ENCODE measurements around the gene MORC3. TPM values are rescaled to one million over a fixed set of nuclear protein-coding genes. Genes with fewer than 3 reads are reported as not detected.
"Not testable (repeated sequence)": the region's sequence is repeated elsewhere in the genome, so short reads cannot be mapped to it uniquely, and the experiment has no call there.

Gene MORC3
- polyA plus RNA-seq, 4 donors, result 29.1 to 45.4 (median 38.7) TPM

DNA sequence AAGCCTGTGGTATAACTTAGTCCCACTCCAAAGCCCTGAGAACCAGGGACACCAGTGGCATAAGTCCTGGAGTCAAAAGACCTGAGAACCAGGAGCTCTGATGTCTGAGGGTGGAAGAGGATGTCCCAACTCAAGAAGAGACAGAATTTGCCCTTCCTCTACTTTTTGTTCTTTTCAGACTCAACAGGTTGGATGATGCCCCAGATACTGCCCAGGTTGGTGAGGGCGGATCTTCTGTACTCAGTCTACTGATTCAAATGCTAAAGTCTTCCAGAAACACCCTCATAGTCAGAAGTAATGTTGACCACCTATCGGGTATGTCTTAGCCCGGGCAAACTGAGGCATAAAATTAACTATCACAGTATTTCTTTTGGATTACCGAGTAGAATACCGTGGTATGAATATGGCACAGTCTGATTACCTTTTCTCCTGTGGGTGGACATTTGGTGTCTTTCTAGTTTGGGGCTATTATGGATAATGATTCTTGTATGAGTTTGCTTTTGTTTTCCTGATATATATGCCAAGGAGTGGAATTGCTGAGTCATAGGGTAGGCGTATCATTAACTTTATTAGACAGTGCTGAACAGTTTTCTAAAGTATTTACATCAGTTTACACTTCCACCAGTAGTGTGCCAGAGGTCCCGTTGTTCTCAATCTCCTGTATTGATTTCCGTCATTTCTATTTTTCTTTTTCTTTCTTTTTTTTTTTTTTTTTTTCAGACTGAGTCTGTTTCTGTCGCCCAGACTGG, 62.0 kb downstream of the MORC3 start:
- DNase-seq (ENCODE audit: low read depth in 4 of 4, low spot score in 2 of 4), result no peak

- not testable (repeated sequence) for DNase-seq (ENCODE audit: low read depth in 4 of 4, low spot score in 2 of 4)
These were observed 62.7 kb downstream of the MORC3 start for GRCh38 chr21:36382722-36383121.

DNA sequence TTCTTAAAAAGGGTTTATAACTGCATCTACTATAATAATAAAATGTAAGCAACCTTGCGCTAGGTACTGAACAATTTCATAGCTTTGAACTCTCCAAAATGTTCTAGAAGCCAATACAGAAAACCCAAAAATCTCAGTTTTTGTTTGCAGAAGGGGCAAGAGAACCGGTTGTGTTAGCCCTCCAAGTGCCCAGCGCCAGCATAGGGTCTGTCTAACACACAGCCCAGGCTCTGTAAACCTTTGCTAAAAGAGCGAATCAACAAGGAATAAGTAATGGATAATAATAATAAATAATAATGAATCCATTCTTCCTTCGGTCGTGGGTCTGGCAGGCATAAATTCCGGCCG, 64.9 kb downstream of the MORC3 start:
- DNase-seq (ENCODE audit: low read depth in 4 of 4, low spot score in 2 of 4), result no peak

- peak; percentile 31 to 69 (median 56) for DNase-seq (ENCODE audit: low read depth in 4 of 4, low spot score in 2 of 4)
These were observed 65.4 kb downstream of the MORC3 start, which contains the start of gene CHAF1B for GRCh38 chr21:36385233-36386030. CHAF1B (plus strand) TSS chr21:36385392; CDS start chr21:36386137, 745 bp downstream.

DNA sequence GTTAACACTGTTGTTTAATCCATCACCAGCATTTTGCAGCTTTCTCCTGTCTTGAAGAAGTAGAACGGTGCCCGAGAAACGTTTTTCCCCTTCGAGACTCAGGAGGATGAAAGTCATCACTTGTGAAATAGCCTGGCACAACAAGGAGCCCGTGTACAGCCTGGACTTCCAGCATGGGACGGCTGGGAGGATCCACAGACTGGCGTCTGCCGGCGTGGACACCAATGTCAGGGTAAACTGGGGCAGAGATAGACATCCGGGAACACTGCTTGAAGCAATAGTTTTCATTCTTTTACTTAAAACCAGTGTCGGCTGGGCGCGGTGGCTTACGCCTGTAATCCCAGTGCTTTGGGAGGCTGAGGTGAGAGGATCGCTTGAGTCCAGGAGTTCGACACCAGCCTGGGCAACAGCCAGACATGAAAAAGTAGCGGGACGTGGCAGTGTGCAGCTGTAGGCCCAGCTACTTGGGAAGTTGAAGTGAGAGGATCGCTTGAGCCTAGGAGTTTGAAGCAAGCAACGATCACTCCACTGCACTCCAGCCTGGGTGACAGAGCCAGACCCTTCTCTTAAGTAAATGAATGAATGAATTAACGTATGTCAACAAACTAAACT, 66.1 kb downstream of the MORC3 start:
- DNase-seq (ENCODE audit: low read depth in 4 of 4, low spot score in 2 of 4), result no peak

GRCh38 chr21:36388096-36388495, 68.1 kb downstream of the MORC3 start:
- no peak for DNase-seq (ENCODE audit: low read depth in 4 of 4, low spot score in 2 of 4)

- DNase-seq (ENCODE audit: low read depth in 4 of 4, low spot score in 2 of 4), result no peak
These were observed 68.8 kb downstream of the MORC3 start for GRCh38 chr21:36388835-36389234.

- not testable (repeated sequence) for DNase-seq (ENCODE audit: low read depth in 4 of 4, low spot score in 2 of 4)
These were observed 71.7 kb downstream of the MORC3 start for GRCh38 chr21:36391649-36392048.

GRCh38 chr21:36395353-36396111, 75.5 kb downstream of the MORC3 start:
- DNase-seq (ENCODE audit: low read depth in 4 of 4, low spot score in 2 of 4), result no peak

DNA sequence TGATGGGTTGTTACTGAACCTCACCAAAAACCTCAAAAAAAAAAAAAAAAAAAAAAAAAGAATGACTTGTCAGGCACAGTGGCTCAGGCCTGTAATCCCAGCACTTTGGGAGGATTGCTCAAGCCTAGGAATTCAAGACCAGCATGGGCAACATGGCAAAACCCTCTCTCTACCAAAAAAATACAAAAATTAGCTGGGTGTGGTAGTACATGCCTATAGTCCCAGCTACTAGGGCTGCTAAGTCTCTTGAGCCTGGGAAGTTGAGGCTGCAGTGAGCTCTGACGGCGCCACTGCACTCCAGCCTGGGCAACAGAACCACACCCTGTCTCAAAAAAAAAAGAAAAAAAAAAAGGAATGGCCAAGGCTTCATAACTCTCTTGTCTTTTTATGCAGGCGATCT, 76.3 kb downstream of the MORC3 start:
- DNase-seq (ENCODE audit: low read depth in 4 of 4, low spot score in 2 of 4), result no peak

DNA sequence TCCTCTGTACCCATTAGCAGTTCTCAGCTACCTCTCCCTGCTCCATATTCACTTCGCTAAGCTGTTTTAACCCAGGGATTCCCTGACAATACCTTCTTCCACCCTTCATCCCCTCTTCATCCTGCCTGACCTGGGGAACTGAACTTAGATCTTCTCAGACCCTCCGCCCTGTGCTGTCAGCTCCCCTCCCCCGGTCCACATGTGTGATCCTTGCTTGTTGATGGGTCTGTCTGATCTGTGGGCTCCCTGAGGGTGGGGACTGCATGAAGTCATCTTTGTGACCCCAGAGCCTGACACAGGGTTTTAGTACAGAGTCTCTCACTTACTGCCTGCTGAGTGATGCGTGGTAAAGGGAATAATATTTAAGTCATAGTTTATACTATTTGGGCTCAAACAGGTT, 77.0 kb downstream of the MORC3 start:
- DNase-seq (ENCODE audit: low read depth in 4 of 4, low spot score in 2 of 4), result no peak

DNA sequence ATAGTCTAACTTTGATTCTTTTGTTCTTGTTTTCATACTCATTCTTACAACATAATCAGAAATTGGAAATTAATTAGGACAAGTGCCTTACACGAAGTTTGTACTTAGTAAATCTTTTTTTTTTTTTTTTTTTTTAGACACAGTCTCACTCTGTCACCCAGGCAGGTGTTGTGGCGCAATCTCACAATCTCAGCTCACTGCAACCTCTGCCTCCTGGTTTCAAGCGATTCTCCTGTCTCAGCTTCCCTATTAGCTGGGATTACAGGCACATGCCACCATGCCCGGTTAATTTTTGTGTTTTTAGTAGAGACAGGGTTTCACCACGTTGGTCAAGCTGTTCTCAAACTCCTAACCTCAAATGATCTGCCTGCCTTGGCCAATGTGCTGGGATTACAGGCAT, 77.6 kb downstream of the MORC3 start:
- no peak for DNase-seq (ENCODE audit: low read depth in 4 of 4, low spot score in 2 of 4)

DNA sequence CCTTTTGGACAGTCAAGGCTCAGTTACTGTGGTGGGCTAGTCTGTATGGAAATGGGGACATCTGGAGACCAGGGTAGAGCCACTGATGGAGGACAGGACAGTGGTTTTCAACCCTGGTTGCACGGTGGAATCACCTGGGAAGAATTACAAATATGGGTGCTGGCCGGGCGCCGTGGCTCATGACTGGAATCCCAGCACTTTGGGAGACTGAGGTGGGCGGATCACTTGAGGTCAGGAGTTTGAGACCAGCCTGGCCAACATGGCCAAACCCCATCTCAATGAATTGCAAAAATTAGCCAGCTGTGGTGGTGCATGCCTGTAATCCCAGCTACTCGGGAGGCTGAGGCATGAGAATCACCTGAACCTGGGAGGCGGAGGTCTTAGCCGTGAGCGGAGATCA, 79.7 kb downstream of the MORC3 start:
- DNase-seq (ENCODE audit: low read depth in 4 of 4, low spot score in 2 of 4), result not testable (repeated sequence)

- DNase-seq (ENCODE audit: low read depth in 4 of 4, low spot score in 2 of 4), result no peak
These were observed 80.7 kb downstream of the MORC3 start for GRCh38 chr21:36400719-36401118.

DNA sequence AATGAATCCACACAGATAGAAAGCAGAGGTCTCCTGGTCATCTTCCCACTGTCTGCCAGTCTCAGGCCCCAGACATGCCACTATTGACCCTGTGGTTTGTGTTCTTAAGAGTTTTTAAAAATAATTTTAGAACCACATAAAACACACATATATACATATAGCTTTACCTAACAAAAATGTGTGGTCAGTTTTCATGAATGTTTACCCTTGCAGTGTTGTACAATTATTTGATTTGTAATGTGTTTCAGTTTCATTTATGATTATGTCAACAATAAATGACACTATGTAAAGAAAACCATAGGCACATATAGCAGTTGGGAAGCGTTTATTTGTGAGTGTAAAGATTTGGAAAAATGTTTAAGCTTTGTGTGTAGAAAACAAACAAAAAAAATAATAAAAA, 82.3 kb downstream of the MORC3 start:
- DNase-seq (ENCODE audit: low read depth in 4 of 4, low spot score in 2 of 4), result no peak

- no peak for DNase-seq (ENCODE audit: low read depth in 4 of 4, low spot score in 2 of 4)
These were observed 83.7 kb downstream of the MORC3 start for GRCh38 chr21:36403713-36404112.

GRCh38 chr21:36408568-36408967, 88.6 kb downstream of the MORC3 start:
- DNase-seq (ENCODE audit: low read depth in 4 of 4, low spot score in 2 of 4), result no peak

DNA sequence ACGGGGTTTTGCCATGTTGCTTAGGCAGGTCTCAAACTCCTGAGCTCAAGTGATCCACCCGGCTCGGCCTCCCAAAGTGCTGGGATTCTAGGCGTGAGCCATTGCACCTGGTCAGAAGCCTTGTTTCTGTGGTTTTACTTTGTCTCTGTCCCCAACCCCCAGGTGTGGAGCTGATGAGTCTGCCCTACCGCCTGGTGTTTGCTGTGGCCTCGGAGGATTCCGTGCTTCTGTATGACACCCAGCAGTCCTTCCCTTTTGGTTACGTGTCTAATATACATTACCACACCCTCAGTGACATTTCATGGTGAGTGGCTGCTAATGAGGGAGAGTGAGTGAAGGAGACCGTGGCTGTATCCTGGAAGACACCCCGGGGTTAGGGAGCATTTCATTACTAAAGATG, 91.3 kb downstream of the MORC3 start:
- no peak for DNase-seq (ENCODE audit: low read depth in 4 of 4, low spot score in 2 of 4)

DNA sequence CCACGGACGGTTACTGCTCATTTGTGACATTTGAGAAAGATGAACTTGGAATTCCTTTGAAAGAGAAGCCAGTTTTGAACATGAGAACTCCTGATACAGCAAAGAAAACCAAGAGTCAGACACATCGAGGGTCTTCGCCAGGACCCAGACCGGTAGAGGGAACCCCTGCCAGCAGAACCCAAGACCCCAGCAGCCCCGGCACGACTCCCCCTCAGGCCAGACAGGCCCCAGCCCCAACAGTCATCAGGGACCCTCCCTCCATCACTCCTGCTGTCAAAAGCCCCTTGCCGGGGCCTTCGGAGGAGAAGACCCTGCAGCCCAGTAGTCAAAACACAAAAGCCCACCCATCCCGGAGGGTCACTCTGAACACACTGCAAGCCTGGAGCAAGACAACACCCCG, 92.9 kb downstream of the MORC3 start:
- DNase-seq (ENCODE audit: low read depth in 4 of 4, low spot score in 2 of 4), result no peak

DNA sequence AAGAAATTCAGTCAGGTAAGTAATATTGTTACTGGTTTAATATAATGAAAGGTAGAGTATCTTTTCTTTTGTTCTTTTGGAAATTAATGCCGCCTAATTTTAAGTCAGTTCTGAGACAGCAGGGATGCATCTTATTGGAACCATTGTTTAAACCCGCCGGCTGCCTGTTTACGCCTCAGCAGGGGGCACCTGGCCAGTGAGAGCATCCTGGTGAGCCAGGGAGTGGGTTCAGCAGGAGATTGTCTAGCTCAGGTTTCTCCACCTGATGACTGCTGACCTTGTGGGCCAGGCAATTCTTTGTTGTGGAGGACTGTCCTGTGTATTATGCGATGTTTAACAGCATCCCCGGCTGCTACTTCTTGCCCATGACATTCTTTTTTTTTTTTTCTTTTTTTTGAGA, 95.4 kb downstream of the MORC3 start:
- DNase-seq (ENCODE audit: low read depth in 4 of 4, low spot score in 2 of 4), result no peak

GRCh38 chr21:36419241-36419640, 99.2 kb downstream of the MORC3 start:
- no peak for DNase-seq (ENCODE audit: low read depth in 4 of 4, low spot score in 2 of 4)
